Measurements from ENCODE around the gene FBXO3. TPM values are rescaled to one million over a fixed set of nuclear protein-coding genes. Genes with fewer than 3 reads are reported as not detected.

The FBXO3 gene
- total RNA-seq, 1 experiment from 2014 or later, result 18.9 TPM

DNA sequence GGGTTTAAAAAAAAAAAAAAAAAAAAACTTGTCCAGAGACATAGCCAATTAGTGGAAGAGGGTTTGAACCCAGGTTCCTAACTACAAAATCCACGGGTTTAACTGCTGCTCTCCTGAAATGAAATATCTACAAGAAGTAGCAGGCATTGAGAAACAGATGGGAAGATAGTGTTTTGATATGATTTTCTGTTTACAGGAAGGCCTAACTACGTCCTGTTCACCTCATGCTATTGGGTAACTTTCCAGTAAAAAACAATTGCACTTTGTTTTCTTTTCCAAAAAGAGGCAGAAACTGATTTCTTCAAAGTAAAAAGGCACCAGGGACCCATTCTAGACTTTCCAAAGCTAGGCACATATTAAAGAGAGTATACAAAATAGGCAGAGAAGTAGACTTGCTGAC is 67.8 kb downstream of the FBXO3 start:
- Histone ChIP-seq H4K8ac (replicated peaks; ENCODE audit: insufficient read length, low read depth, low read length) (no peak overlapping the region), H3K4me1 (ENCODE audit: insufficient read depth, low read length) (peaks cover 4% of the 10 kb centered on the region; the same call in 1 of the 2 replicates), H3K23me2 (ENCODE audit: insufficient read length, low read depth, low read length, poor library complexity, severe bottlenecking) (no peaks in the 10 kb centered on the region), H3K79me2 (ENCODE audit: insufficient read depth, low read length) (0 out of 2 replicates have a peak, but pooled peaks cover 2% of the 10 kb centered on the region), H3K4ac (ENCODE audit: low read depth, low read length) (no peak overlapping the region), H3K14ac (ENCODE audit: insufficient read depth, low read length) (no peak overlapping the region), H2BK20ac (ENCODE audit: low read depth, low read length, poor library complexity, severe bottlenecking) (no peak overlapping the region), H3K4me2 (ENCODE audit: insufficient read depth, insufficient read length, low read length) (no peak overlapping the region), H3K27me3 (ENCODE audit: insufficient read depth, low read length) (no peaks in the 10 kb centered on the region), H3K9ac (ENCODE audit: extremely low read depth, insufficient read length, low read length) (no peak overlapping the region), H3K23ac (ENCODE audit: insufficient read length, low read depth, low read length) (no peak overlapping the region), H4K5ac (ENCODE audit: insufficient read length, low read depth, low read length) (no peak overlapping the region), H4K20me1 (ENCODE audit: control insufficient read depth, insufficient read depth, insufficient read length) (no peaks in the 10 kb centered on the region), H3T11ph (ENCODE audit: low read length) (no peak overlapping the region), H3K56ac (ENCODE audit: insufficient read length, low read depth, low read length) (no peak overlapping the region), H2AFZ (ENCODE audit: low read length) (no peak overlapping the region), H3K79me1 (ENCODE audit: insufficient read depth, low read depth, low read length, poor library complexity, severe bottlenecking) (no peaks in the 10 kb centered on the region), H3K27ac (ENCODE audit: insufficient read length, low read depth, low read length) (no peak overlapping the region), H2BK12ac (ENCODE audit: insufficient read length, low read depth, low read length) (no peak overlapping the region), H4K91ac (ENCODE audit: insufficient read length, low read depth, low read length) (no peak overlapping the region), H2BK5ac (ENCODE audit: insufficient read length, low read length) (no peak overlapping the region), H2AK5ac (ENCODE audit: insufficient read length, low read length) (no peak overlapping the region), H2BK120ac (ENCODE audit: low read depth, low read length, poor library complexity, severe bottlenecking) (no peak overlapping the region), H2BK15ac (ENCODE audit: low read depth, low read length) (no peak overlapping the region), H3K9me3 (ENCODE audit: control insufficient read depth, low read depth, low read length) (no peaks in the 10 kb centered on the region), H3K18ac (ENCODE audit: insufficient read length, low read depth, low read length) (no peak overlapping the region)
- peaks cover 8 to 26% (median 21%) of the 10 kb centered on the region in 3 experiments; a peak in 6 of 7 replicates for H3K36me3 Mint-ChIP-seq (ENCODE audit: insufficient read depth in 1 of 3, low read depth in 3 of 3)
- H3K27ac Mint-ChIP-seq, result no peak overlapping the region
- no peaks in the 10 kb centered on the region for H3K27me3 Mint-ChIP-seq (ENCODE audit: low read depth)
- TF ChIP-seq, protein P1, sequence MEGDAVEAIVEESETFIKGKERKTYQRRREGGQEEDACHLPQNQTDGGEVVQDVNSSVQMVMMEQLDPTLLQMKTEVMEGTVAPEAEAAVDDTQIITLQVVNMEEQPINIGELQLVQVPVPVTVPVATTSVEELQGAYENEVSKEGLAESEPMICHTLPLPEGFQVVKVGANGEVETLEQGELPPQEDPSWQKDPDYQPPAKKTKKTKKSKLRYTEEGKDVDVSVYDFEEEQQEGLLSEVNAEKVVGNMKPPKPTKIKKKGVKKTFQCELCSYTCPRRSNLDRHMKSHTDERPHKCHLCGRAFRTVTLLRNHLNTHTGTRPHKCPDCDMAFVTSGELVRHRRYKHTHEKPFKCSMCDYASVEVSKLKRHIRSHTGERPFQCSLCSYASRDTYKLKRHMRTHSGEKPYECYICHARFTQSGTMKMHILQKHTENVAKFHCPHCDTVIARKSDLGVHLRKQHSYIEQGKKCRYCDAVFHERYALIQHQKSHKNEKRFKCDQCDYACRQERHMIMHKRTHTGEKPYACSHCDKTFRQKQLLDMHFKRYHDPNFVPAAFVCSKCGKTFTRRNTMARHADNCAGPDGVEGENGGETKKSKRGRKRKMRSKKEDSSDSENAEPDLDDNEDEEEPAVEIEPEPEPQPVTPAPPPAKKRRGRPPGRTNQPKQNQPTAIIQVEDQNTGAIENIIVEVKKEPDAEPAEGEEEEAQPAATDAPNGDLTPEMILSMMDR (conservative IDR thresholded peaks at IDR 0.05), result no peak
- no CpG with 5 or more reads among the region's 2 CpGs for WGBS (ENCODE audit: extremely low coverage, insufficient read length, low lambda C conversion rate)
- no peak for DNase-seq
- H3K4me1 Mint-ChIP-seq, result peaks cover 14% of the 10 kb centered on the region in 2 experiments
- H3K4me3 Mint-ChIP-seq, result no peak overlapping the region
- H3K9me3 Mint-ChIP-seq, result no peaks in the 10 kb centered on the region

Measured in H9 (cell line).